GM12878 (cell line): ENCODE measurements around the gene CD83. TPM values are rescaled to one million over a fixed set of nuclear protein-coding genes. Genes with fewer than 3 reads are reported as not detected.

Source experiments
- ASH2L ChIP-seq: fragments of 300-600, 200-600 bp; sonication (generic); IDR thresholded peaks from 2 replicates; pipeline ENCODE4 v1.6.1; 2017; ENCODE audit warnings: low read depth, mild to moderate bottlenecking, borderline replicate concordance
- DPF2 ChIP-seq: fragments of 450-650 bp; IDR thresholded peaks from 2 replicates; pipeline ENCODE4 v1.6.1; 2017; ENCODE audit warnings: mild to moderate bottlenecking
- JUNB ChIP-seq: IDR thresholded peaks from 2 replicates; pipeline ENCODE4 v1.6.1; 2016; ENCODE audit warnings: antibody characterized with exemption, mild to moderate bottlenecking
- MEF2B ChIP-seq: fragments of 450-650 bp; IDR thresholded peaks from 2 replicates; pipeline ENCODE4 v1.6.1; 2018; ENCODE audit warnings: mild to moderate bottlenecking, moderate library complexity; ENCODE audit not compliant: partially characterized antibody, poor library complexity, severe bottlenecking
- MTA2 ChIP-seq: fragments of 450-650 bp; IDR thresholded peaks from 2 replicates; pipeline ENCODE4 v1.6.1; 2016; ENCODE audit warnings: low read depth, mild to moderate bottlenecking, moderate library complexity
- MYB ChIP-seq: fragments of 150-350 bp; IDR thresholded peaks from 2 replicates; pipeline ENCODE4 v1.6.1; 2014; ENCODE audit warnings: mild to moderate bottlenecking, low read depth, low read length, borderline replicate concordance
- NFYB ChIP-seq: IDR thresholded peaks from 2 replicates; pipeline ENCODE4 v1.6.1; 2011; ENCODE audit warnings: low read depth, mild to moderate bottlenecking, low read length, improper control_type of control experiment, moderate library complexity; ENCODE audit not compliant: insufficient read depth
- PAX5 ChIP-seq: IDR thresholded peaks from 2 replicates; pipeline ENCODE4 v1.6.1; 2011; ENCODE audit warnings: low read depth, low read length, borderline replicate concordance
- SIX5 ChIP-seq: IDR thresholded peaks from 2 replicates; pipeline ENCODE4 v1.6.1; 2011; ENCODE audit warnings: mild to moderate bottlenecking, low read depth, low read length, moderate library complexity; ENCODE audit not compliant: severe bottlenecking
- SPI1 ChIP-seq: IDR thresholded peaks from 2 replicates; pipeline ENCODE4 v1.6.1; 2011; ENCODE audit warnings: low read depth, mild to moderate bottlenecking, low read length, moderate library complexity, borderline replicate concordance; ENCODE audit not compliant: insufficient read depth
- ZNF217 ChIP-seq: fragments of 450-650 bp; IDR thresholded peaks from 2 replicates; pipeline ENCODE4 v1.6.1; 2017; ENCODE audit warnings: antibody characterized with exemption, mild to moderate bottlenecking
- ZNF622 ChIP-seq: fragments of 450-650 bp; IDR thresholded peaks from 2 replicates; pipeline ENCODE4 v1.6.1; 2017; ENCODE audit warnings: mild to moderate bottlenecking, inconsistent platforms
- polyA plus RNA-seq, 11 experiments: library from polyadenylated mRNA; depleted of rRNA in 4 of 11; unstranded in 6 of 11; stranded (reverse) in 5 of 11; fragments of >200 nt; fragmentation: Nextera tagmentation in 4 of 11; fragmentation: Illumina TruSeq in 1 of 11; extraction: Ambion mirVana in 4 of 11; extraction: Trizol in 1 of 11; gene quantifications; 1 replicate in 1 of 11; 2 replicates in 10 of 11; pipeline versions ENCODE4 v1.2.1 to v1.2.3, GENCODE V29; 2011 to 2016; ENCODE audit warnings: inconsistent platforms in 2 of 11, missing spikeins in 2 of 11, low read depth in 1 of 11
- total RNA-seq, 4 experiments: library from RNA; depleted of rRNA in 3 of 4; stranded (reverse); fragments of >200 nt in 3 of 4; fragmentation: Illumina TruSeq in 1 of 4; extraction: Trizol in 1 of 4; gene quantifications; 2 replicates each; pipeline versions ENCODE4 v1.2.1 to v1.2.3, GENCODE V29; 2013 to 2021
- TF ChIP-seq, protein P1 (sequence below): fragments of 450-650 bp; formaldehyde crosslinking; IDR thresholded peaks from 2 replicates; pipeline ENCODE4 v1.4.0; 2022; ENCODE audit warnings: mild to moderate bottlenecking, moderate library complexity
- TF ChIP-seq, protein P2 (sequence below): fragments of 450-650 bp; IDR thresholded peaks from 2 replicates; pipeline ENCODE4 v1.6.1; 2014; ENCODE audit warnings: mild to moderate bottlenecking
- TF ChIP-seq, protein P3 (sequence below): fragments of 450-650 bp; IDR thresholded peaks from 2 replicates; pipeline ENCODE4 v1.6.1; 2016; ENCODE audit warnings: mild to moderate bottlenecking, moderate library complexity, borderline replicate concordance
- TF ChIP-seq, protein P4 (sequence below): fragments of 450-650 bp; IDR thresholded peaks from 2 replicates; pipeline ENCODE4 v1.6.1; 2017; ENCODE audit warnings: antibody characterized with exemption, mild to moderate bottlenecking, moderate library complexity

The CD83 gene
- total and polyA plus RNA-seq, 10 of the 15 experiments (the other 5 are each of a cell fraction or from before 2014, with no cell fraction given), result 76.1 to 174 (median 129) TPM

DNA sequence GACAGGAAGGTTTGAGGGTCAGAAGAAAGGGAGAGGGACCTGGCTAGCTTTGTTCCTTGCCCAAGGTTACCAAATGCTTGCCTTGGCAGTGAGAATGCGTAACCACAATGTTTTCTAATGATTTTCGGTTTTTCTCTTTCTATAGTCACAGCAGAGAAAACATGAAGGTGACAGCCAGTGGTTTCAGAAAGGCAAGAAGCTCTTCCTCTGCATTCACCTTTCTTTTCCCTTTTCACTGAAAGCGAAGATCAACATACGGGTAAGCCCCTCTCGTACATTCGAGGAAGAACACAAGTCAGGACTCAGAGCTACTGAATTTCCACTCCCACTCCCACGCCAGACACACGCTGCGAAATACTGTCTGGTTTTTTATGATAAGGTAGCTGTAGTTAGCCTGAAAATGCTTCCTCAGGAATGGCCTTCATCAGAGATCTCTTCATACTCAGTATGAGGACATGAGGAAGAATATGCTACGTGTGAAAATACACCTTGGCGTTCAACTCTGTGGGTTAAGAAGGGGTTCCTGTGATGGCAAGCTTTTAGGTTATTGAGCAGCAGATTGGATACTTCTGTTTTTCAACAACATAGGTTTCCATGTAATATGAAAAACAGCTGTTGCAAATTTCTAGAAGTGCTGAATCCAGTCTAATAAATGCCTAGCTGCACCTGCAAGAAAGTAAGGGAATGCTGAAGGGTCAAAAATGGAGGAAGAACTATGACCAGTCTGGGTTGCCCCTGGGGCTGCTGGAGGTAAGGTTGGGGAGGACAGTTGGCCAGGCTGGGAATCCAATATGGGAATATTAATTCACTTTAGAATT is 7.4 kb upstream of the CD83 start (continued):
- TF ChIP-seq, protein P1, sequence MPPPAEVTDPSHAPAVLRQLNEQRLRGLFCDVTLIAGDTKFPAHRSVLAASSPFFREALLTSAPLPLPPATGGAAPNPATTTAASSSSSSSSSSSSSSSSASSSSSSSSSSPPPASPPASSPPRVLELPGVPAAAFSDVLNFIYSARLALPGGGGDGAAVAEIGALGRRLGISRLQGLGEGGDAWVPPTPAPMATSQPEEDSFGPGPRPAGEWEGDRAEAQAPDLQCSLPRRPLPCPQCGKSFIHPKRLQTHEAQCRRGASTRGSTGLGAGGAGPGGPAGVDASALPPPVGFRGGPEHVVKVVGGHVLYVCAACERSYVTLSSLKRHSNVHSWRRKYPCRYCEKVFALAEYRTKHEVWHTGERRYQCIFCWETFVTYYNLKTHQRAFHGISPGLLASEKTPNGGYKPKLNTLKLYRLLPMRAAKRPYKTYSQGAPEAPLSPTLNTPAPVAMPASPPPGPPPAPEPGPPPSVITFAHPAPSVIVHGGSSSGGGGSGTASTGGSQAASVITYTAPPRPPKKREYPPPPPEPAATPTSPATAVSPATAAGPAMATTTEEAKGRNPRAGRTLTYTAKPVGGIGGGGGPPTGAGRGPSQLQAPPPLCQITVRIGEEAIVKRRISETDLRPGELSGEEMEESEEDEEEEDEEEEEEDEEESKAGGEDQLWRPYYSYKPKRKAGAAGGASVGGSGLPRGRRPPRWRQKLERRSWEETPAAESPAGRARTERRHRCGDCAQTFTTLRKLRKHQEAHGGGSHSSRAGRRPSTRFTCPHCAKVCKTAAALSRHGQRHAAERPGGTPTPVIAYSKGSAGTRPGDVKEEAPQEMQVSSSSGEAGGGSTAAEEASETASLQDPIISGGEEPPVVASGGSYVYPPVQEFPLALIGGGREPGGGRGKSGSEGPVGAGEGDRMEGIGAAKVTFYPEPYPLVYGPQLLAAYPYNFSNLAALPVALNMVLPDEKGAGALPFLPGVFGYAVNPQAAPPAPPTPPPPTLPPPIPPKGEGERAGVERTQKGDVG (CRISPR knock-in tag), result no peak
- TF ChIP-seq MYB (no peak), PAX5 (peak; percentile 76; the same call in 1 of the 2 replicates), JUNB (no peak), DPF2 (no peak; the same call in 1 of the 2 replicates), ZNF217 (no peak), SIX5 (no peak), NFYB (no peak), MEF2B (peak; percentile 37), ZNF622 (no peak), ASH2L (no peak), MTA2 (peak; percentile 82), SPI1 (peak; percentile 29; the same call in 1 of the 2 replicates)
- TF ChIP-seq, protein P2, sequence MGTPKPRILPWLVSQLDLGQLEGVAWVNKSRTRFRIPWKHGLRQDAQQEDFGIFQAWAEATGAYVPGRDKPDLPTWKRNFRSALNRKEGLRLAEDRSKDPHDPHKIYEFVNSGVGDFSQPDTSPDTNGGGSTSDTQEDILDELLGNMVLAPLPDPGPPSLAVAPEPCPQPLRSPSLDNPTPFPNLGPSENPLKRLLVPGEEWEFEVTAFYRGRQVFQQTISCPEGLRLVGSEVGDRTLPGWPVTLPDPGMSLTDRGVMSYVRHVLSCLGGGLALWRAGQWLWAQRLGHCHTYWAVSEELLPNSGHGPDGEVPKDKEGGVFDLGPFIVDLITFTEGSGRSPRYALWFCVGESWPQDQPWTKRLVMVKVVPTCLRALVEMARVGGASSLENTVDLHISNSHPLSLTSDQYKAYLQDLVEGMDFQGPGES, result no peak
- TF ChIP-seq, protein P3, sequence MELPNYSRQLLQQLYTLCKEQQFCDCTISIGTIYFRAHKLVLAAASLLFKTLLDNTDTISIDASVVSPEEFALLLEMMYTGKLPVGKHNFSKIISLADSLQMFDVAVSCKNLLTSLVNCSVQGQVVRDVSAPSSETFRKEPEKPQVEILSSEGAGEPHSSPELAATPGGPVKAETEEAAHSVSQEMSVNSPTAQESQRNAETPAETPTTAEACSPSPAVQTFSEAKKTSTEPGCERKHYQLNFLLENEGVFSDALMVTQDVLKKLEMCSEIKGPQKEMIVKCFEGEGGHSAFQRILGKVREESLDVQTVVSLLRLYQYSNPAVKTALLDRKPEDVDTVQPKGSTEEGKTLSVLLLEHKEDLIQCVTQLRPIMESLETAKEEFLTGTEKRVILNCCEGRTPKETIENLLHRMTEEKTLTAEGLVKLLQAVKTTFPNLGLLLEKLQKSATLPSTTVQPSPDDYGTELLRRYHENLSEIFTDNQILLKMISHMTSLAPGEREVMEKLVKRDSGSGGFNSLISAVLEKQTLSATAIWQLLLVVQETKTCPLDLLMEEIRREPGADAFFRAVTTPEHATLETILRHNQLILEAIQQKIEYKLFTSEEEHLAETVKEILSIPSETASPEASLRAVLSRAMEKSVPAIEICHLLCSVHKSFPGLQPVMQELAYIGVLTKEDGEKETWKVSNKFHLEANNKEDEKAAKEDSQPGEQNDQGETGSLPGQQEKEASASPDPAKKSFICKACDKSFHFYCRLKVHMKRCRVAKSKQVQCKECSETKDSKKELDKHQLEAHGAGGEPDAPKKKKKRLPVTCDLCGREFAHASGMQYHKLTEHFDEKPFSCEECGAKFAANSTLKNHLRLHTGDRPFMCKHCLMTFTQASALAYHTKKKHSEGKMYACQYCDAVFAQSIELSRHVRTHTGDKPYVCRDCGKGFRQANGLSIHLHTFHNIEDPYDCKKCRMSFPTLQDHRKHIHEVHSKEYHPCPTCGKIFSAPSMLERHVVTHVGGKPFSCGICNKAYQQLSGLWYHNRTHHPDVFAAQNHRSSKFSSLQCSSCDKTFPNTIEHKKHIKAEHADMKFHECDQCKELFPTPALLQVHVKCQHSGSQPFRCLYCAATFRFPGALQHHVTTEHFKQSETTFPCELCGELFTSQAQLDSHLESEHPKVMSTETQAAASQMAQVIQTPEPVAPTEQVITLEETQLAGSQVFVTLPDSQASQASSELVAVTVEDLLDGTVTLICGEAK, result 0 out of 2 replicates have a peak, but pooled peaks have one; percentile 43
- TF ChIP-seq, protein P4, sequence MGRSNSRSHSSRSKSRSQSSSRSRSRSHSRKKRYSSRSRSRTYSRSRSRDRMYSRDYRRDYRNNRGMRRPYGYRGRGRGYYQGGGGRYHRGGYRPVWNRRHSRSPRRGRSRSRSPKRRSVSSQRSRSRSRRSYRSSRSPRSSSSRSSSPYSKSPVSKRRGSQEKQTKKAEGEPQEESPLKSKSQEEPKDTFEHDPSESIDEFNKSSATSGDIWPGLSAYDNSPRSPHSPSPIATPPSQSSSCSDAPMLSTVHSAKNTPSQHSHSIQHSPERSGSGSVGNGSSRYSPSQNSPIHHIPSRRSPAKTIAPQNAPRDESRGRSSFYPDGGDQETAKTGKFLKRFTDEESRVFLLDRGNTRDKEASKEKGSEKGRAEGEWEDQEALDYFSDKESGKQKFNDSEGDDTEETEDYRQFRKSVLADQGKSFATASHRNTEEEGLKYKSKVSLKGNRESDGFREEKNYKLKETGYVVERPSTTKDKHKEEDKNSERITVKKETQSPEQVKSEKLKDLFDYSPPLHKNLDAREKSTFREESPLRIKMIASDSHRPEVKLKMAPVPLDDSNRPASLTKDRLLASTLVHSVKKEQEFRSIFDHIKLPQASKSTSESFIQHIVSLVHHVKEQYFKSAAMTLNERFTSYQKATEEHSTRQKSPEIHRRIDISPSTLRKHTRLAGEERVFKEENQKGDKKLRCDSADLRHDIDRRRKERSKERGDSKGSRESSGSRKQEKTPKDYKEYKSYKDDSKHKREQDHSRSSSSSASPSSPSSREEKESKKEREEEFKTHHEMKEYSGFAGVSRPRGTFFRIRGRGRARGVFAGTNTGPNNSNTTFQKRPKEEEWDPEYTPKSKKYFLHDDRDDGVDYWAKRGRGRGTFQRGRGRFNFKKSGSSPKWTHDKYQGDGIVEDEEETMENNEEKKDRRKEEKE, result no peak
